Measurements from ENCODE around the gene ADAMTS15.

The ADAMTS15 gene

DNA sequence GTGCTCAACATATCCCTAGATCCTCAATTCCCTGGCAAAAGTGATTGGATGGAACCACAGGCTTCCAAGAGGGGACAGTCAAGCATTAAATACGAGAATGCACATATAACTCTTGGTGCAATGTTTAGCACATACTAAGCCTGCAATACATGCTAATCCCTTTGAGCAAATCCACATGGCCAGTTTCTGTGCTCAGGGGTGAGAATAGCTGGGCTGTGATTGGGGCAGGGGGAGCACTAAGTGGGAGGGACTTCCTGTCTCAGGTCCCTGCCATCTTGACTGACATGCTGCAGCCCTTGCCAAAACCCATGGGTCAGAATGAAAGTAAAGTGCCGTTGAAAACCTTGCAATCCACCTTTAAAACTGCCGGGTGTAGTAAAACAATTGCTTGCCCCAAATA, 2.7 kb upstream of the ADAMTS15 start:
- no peaks in the 10 kb centered on the region for H3K9me3 ChIP-seq (ENCODE audit: control insufficient read depth, insufficient read depth, low read depth, low read length)
- ChIA-PET POLR2A (no interaction called here), CTCF (interaction anchor here (1.2 to 5.5 kb wide), 3 partner anchors 12 to 470 kb away, joined by 4 to 48 read pairs (median 8); partner anchors contain the start of gene SNX19)
- H3K36me3 ChIP-seq (ENCODE audit: control insufficient read depth in 2 of 2, insufficient read depth in 1 of 2, low read length in 2 of 2), result no peaks in the 10 kb centered on the region
- no peak overlapping the region for H3K27ac ChIP-seq (ENCODE audit: extremely low read depth, low read depth, low read length)
- TF ChIP-seq MZF1 (tag by site-specific recombination; IDR thresholded peaks at IDR 0.05; ENCODE audit: borderline replicate concordance), result no peak
- TF ChIP-seq, protein P1, sequence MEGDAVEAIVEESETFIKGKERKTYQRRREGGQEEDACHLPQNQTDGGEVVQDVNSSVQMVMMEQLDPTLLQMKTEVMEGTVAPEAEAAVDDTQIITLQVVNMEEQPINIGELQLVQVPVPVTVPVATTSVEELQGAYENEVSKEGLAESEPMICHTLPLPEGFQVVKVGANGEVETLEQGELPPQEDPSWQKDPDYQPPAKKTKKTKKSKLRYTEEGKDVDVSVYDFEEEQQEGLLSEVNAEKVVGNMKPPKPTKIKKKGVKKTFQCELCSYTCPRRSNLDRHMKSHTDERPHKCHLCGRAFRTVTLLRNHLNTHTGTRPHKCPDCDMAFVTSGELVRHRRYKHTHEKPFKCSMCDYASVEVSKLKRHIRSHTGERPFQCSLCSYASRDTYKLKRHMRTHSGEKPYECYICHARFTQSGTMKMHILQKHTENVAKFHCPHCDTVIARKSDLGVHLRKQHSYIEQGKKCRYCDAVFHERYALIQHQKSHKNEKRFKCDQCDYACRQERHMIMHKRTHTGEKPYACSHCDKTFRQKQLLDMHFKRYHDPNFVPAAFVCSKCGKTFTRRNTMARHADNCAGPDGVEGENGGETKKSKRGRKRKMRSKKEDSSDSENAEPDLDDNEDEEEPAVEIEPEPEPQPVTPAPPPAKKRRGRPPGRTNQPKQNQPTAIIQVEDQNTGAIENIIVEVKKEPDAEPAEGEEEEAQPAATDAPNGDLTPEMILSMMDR (tag by site-specific recombination; IDR thresholded peaks at IDR 0.05), result no peak
- no peak for TF ChIP-seq ZNF529 (tag by site-specific recombination; IDR thresholded peaks at IDR 0.05; ENCODE audit: insufficient replicate concordance)
- TF ChIP-seq ZNF221 (tag by site-specific recombination; IDR thresholded peaks at IDR 0.05; ENCODE audit: borderline replicate concordance), result no peak
- TF ChIP-seq ZNF423 (tag by site-specific recombination; IDR thresholded peaks at IDR 0.05), result no peak
- H3K4me1 ChIP-seq (ENCODE audit: control insufficient read depth, insufficient read depth, low read length), result no peaks in the 10 kb centered on the region
- H3K4me3 ChIP-seq (ENCODE audit: low read depth, low read length), result no peak overlapping the region

GRCh38 chr11:130448039-130448415, 418 bp upstream of the ADAMTS15 start:
- ChIA-PET POLR2A (interaction anchor here (0.6 to 1.3 kb wide), 8 partner anchors 17 to 380 kb away, joined by 3 to 9 read pairs (median 3); no protein-coding TSS in a partner anchor), CTCF (interaction anchor here (0.6 to 1.3 kb wide), 4 partner anchors 10 to 681 kb away, joined by 3 to 4 read pairs (median 4); no protein-coding TSS in a partner anchor)
- TF ChIP-seq ZNF335 (tag by site-specific recombination; conservative IDR thresholded peaks at IDR 0.05) (peak; percentile 28; the same call in 1 of the 2 replicates), ZSCAN30 (tag by site-specific recombination; IDR thresholded peaks at IDR 0.05) (no peak)
- Histone ChIP-seq H3K4me3 (ENCODE audit: low read depth, low read length) (peak overlapping the region; percentile 51; the same call in 1 of the 2 replicates), H3K36me3 (ENCODE audit: control insufficient read depth in 2 of 2, insufficient read depth in 1 of 2, low read length in 2 of 2) (no peaks in the 10 kb centered on the region), H3K9me3 (ENCODE audit: control insufficient read depth, insufficient read depth, low read depth, low read length) (no peaks in the 10 kb centered on the region), H3K27ac (ENCODE audit: extremely low read depth, low read depth, low read length) (no peak overlapping the region), H3K4me1 (ENCODE audit: control insufficient read depth, insufficient read depth, low read length) (no peaks in the 10 kb centered on the region)

DNA sequence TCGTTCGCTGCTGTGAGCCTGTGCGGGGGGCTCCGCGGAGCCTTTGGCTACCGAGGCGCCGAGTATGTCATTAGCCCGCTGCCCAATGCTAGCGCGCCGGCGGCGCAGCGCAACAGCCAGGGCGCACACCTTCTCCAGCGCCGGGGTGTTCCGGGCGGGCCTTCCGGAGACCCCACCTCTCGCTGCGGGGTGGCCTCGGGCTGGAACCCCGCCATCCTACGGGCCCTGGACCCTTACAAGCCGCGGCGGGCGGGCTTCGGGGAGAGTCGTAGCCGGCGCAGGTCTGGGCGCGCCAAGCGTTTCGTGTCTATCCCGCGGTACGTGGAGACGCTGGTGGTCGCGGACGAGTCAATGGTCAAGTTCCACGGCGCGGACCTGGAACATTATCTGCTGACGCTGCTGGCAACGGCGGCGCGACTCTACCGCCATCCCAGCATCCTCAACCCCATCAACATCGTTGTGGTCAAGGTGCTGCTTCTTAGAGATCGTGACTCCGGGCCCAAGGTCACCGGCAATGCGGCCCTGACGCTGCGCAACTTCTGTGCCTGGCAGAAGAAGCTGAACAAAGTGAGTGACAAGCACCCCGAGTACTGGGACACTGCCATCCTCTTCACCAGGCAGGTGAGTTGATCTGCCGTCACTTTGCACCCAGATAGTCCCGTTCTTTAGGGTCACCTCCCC, 1.0 kb downstream of the ADAMTS15 start:
- H3K27ac ChIP-seq (ENCODE audit: extremely low read depth, low read depth, low read length), result peak overlapping the region; percentile 57; the same call in 1 of the 2 replicates
- CTCF ChIA-PET, result no interaction called here
- H3K4me3 ChIP-seq (ENCODE audit: low read depth, low read length), result peak overlapping the region; percentile 51
- TF ChIP-seq TRIM28 (IDR thresholded peaks at IDR 0.05; ENCODE audit: borderline replicate concordance, low read length) (no peak), RBAK (tag by site-specific recombination; IDR thresholded peaks at IDR 0.05) (no peak), ZNF747 (tag by site-specific recombination; IDR thresholded peaks at IDR 0.05) (no peak), ZNF174 (tag by site-specific recombination; IDR thresholded peaks at IDR 0.05) (no peak), SP2 (tag by site-specific recombination; IDR thresholded peaks at IDR 0.05) (peak; percentile 61), ZNF394 (tag by site-specific recombination; IDR thresholded peaks at IDR 0.05; ENCODE audit: borderline replicate concordance) (no peak), GLIS2 (tag by site-specific recombination; IDR thresholded peaks at IDR 0.05) (peak; percentile 61), PRDM2 (tag by site-specific recombination; IDR thresholded peaks at IDR 0.05; ENCODE audit: borderline replicate concordance) (no peak), ZNF433 (tag by site-specific recombination; IDR thresholded peaks at IDR 0.05; ENCODE audit: low read depth) (no peak), ZFHX2 (tag by site-specific recombination; conservative IDR thresholded peaks at IDR 0.05) (no peak), ZNF184 (tag by site-specific recombination; IDR thresholded peaks at IDR 0.05) (no peak), ZBTB48 (tag by site-specific recombination; IDR thresholded peaks at IDR 0.05) (no peak), KLF8 (tag by site-specific recombination; IDR thresholded peaks at IDR 0.05) (no peak), ZIC2 (tag by site-specific recombination; IDR thresholded peaks at IDR 0.05) (peak; percentile 10), ZNF223 (tag by site-specific recombination; IDR thresholded peaks at IDR 0.05) (no peak), ZNF664 (tag by site-specific recombination; IDR thresholded peaks at IDR 0.05) (no peak), ZBTB8A (tag by site-specific recombination; IDR thresholded peaks at IDR 0.05) (no peak), ZNF114 (tag by site-specific recombination; IDR thresholded peaks at IDR 0.05) (no peak), KLF10 (tag by site-specific recombination; IDR thresholded peaks at IDR 0.05) (no peak)

More for the DNA sequence above, 1.0 kb downstream of the ADAMTS15 start:
- Histone ChIP-seq H3K36me3 (ENCODE audit: control insufficient read depth in 2 of 2, insufficient read depth in 1 of 2, low read length in 2 of 2) (no peaks in the 10 kb centered on the region; a peak in 1 of 3 replicates), H3K4me1 (ENCODE audit: control insufficient read depth, insufficient read depth, low read length) (no peaks in the 10 kb centered on the region), H3K9me3 (ENCODE audit: control insufficient read depth, insufficient read depth, low read depth, low read length) (no peaks in the 10 kb centered on the region)
- POLR2A ChIA-PET, result no interaction called here

All from HEK293 (cell line).